OCI-LY3 (cell line): ENCODE data around the gene PDLIM1.

Source experiments
- H2AFZ ChIP-seq: fragments of 200-600, 300-600 bp; shearing (Covaris generic); 2 replicates; pipeline ENCODE4 v1.6.0; 2014; ENCODE audit warnings: antibody characterized with exemption, low read depth, low read length
- H3K27ac ChIP-seq: fragments of 200-600, 300-600 bp; sonication (generic); 2 replicates; pipeline ENCODE4 v1.5.1; 2014; ENCODE audit warnings: mild to moderate bottlenecking, low read length, moderate library complexity, mixed read lengths
- H3K27me3 ChIP-seq: fragments of 200-600, 300-600 bp; sonication (generic); 2 replicates; pipeline ENCODE4 v1.6.1; 2014; ENCODE audit warnings: low read depth, low read length, mixed read lengths
- H3K36me3 ChIP-seq: fragments of 200-600, 300-600 bp; sonication (generic); replicated peaks from 2 replicates; pipeline ENCODE3; 2014; ENCODE audit warnings: low read depth, low read length, mixed read lengths
- H3K4me1 ChIP-seq: fragments of 300-600, 200-600 bp; sonication (generic); 2 replicates; pipeline ENCODE4 v1.6.1; 2014; ENCODE audit warnings: low read length, mixed read lengths
- H3K4me2 ChIP-seq: fragments of 200-600, 300-600 bp; sonication (generic); 2 replicates; pipeline ENCODE4 v1.6.1; 2014; ENCODE audit warnings: low read length, mixed read lengths
- H3K4me3 ChIP-seq: fragments of 300-600, 200-600 bp; sonication (generic); 2 replicates; pipeline ENCODE4 v1.5.1; 2014; ENCODE audit warnings: antibody characterized with exemption, mild to moderate bottlenecking, low read length, moderate library complexity
- H3K79me2 ChIP-seq: fragments of 300-600, 200-600 bp; shearing (Covaris generic); 2 replicates; pipeline ENCODE4 v1.6.1; 2014; ENCODE audit warnings: mild to moderate bottlenecking, low read length, mixed read lengths
- H3K9ac ChIP-seq: fragments of 300-600, 200-600 bp; shearing (Covaris generic); 2 replicates; pipeline ENCODE4 v1.6.0; 2014; ENCODE audit warnings: mild to moderate bottlenecking, low read length, moderate library complexity
- H3K9me3 ChIP-seq: fragments of 200-600, 300-600 bp; shearing (Covaris generic); 2 replicates; pipeline ENCODE4 v1.6.1; 2014; ENCODE audit warnings: low read length, mixed read lengths; ENCODE audit not compliant: insufficient read depth
- H4K20me1 ChIP-seq: fragments of 200-600, 300-600 bp; sonication (generic); 2 replicates; pipeline ENCODE4 v1.6.1; 2016; ENCODE audit warnings: low read length, mixed read lengths; ENCODE audit not compliant: insufficient read depth
- CTCF ChIP-seq: fragments of 200-600, 300-600 bp; sonication (generic); IDR thresholded peaks from 2 replicates; pipeline ENCODE4 v1.5.1; 2014; ENCODE audit warnings: antibody characterized with exemption, low read length, low read depth
- EZH2phosphoT487 ChIP-seq: fragments of 200-600 bp; shearing (Covaris generic); IDR thresholded peaks from 2 replicates; pipeline ENCODE4 v1.6.1; 2018; ENCODE audit warnings: antibody characterized with exemption, mixed run types, low read depth

The PDLIM1 gene

GRCh38 chr10:95278061-95278988, 12.5 kb downstream of the PDLIM1 start:
- Histone ChIP-seq H2AFZ (no peak overlapping the region), H3K9ac (no peak overlapping the region), H3K4me2 (no peak overlapping the region), H3K27me3 (no peaks in the 10 kb centered on the region), H4K20me1 (no peaks in the 10 kb centered on the region), H3K4me3 (no peak overlapping the region), H3K4me1 (no peaks in the 10 kb centered on the region), H3K36me3 (no peaks in the 10 kb centered on the region), H3K79me2 (no peaks in the 10 kb centered on the region), H3K9me3 (no peaks in the 10 kb centered on the region), H3K27ac (no peak overlapping the region)
- TF ChIP-seq EZH2phosphoT487: no peak
- no peak for TF ChIP-seq CTCF

GRCh38 chr10:95277614-95278013, 13.2 kb downstream of the PDLIM1 start:
- Histone ChIP-seq H3K4me2 (no peak overlapping the region), H3K4me3 (no peak overlapping the region), H4K20me1 (no peaks in the 10 kb centered on the region), H3K27ac (no peak overlapping the region), H2AFZ (no peak overlapping the region), H3K27me3 (no peaks in the 10 kb centered on the region), H3K4me1 (no peaks in the 10 kb centered on the region), H3K36me3 (no peaks in the 10 kb centered on the region), H3K9ac (no peak overlapping the region), H3K9me3 (no peaks in the 10 kb centered on the region), H3K79me2 (no peaks in the 10 kb centered on the region)
- TF ChIP-seq EZH2phosphoT487 (no peak), CTCF (no peak)

- H2AFZ ChIP-seq: no peak overlapping the region
- H3K79me2 ChIP-seq: no peaks in the 10 kb centered on the region
- H3K36me3 ChIP-seq: no peaks in the 10 kb centered on the region
Observed at GRCh38 chr10:95277201-95277570, 13.6 kb downstream of the PDLIM1 start.

GRCh38 chr10:95276367-95277200, 14.2 kb downstream of the PDLIM1 start:
- H3K9ac ChIP-seq: no peak overlapping the region
- no peaks in the 10 kb centered on the region for H3K4me1 ChIP-seq

More at GRCh38 chr10:95277201-95277570, 13.6 kb downstream of the PDLIM1 start:
- H3K27me3 ChIP-seq: no peaks in the 10 kb centered on the region
- no peak overlapping the region for H3K9ac ChIP-seq
- TF ChIP-seq EZH2phosphoT487: no peak
- H3K27ac ChIP-seq: no peak overlapping the region
- H3K4me1 ChIP-seq: no peaks in the 10 kb centered on the region
- H4K20me1 ChIP-seq: no peaks in the 10 kb centered on the region
- H3K4me3 ChIP-seq: no peak overlapping the region
- H3K9me3 ChIP-seq: no peaks in the 10 kb centered on the region
- no peak overlapping the region for H3K4me2 ChIP-seq

More at GRCh38 chr10:95276367-95277200, 14.2 kb downstream of the PDLIM1 start:
- Histone ChIP-seq H3K4me3 (no peak overlapping the region), H2AFZ (no peak overlapping the region), H3K4me2 (no peak overlapping the region), H3K36me3 (no peaks in the 10 kb centered on the region), H3K27me3 (no peaks in the 10 kb centered on the region), H3K9me3 (no peaks in the 10 kb centered on the region), H4K20me1 (no peaks in the 10 kb centered on the region), H3K79me2 (no peaks in the 10 kb centered on the region), H3K27ac (no peak overlapping the region)
- no peak for TF ChIP-seq CTCF
- TF ChIP-seq EZH2phosphoT487: no peak
